ENCODE data around the gene ARHGEF28.

ARHGEF28 gene

GRCh38 chr5:73663161-73663859, 37.3 kb downstream of the ARHGEF28 start:
- no peak for DNase-seq

- DNase-seq = no peak
These were observed 37.9 kb downstream of the ARHGEF28 start for GRCh38 chr5:73663860-73664240.

- no peak for DNase-seq
These were observed 38.8 kb downstream of the ARHGEF28 start for GRCh38 chr5:73664796-73665195.

- DNase-seq = no peak
These were observed 40.9 kb downstream of the ARHGEF28 start for GRCh38 chr5:73666891-73667290.

GRCh38 chr5:73668017-73668416, 42.0 kb downstream of the ARHGEF28 start:
- DNase-seq = no peak

- no peak for DNase-seq
These were observed 42.6 kb downstream of the ARHGEF28 start for GRCh38 chr5:73668486-73669111.

GRCh38 chr5:73670731-73671130, 44.7 kb downstream of the ARHGEF28 start:
- no peak for DNase-seq

- no peak for DNase-seq
These were observed 46.1 kb downstream of the ARHGEF28 start for GRCh38 chr5:73672132-73672531.

- DNase-seq = no peak
These were observed 47.2 kb downstream of the ARHGEF28 start for GRCh38 chr5:73673161-73673591.

- DNase-seq = no peak
These were observed 48.6 kb downstream of the ARHGEF28 start for GRCh38 chr5:73674669-73675004.

GRCh38 chr5:73678322-73678740, 52.3 kb downstream of the ARHGEF28 start:
- no peak for DNase-seq

GRCh38 chr5:73678807-73679206, 52.8 kb downstream of the ARHGEF28 start:
- no peak for DNase-seq

- no peak for DNase-seq
These were observed 56.2 kb downstream of the ARHGEF28 start for GRCh38 chr5:73682176-73682575.

- no peak for DNase-seq
These were observed 58.7 kb downstream of the ARHGEF28 start for GRCh38 chr5:73684691-73685090.

- no peak for DNase-seq
These were observed 60.9 kb downstream of the ARHGEF28 start for GRCh38 chr5:73686912-73687311.

- DNase-seq = no peak
These were observed 61.4 kb downstream of the ARHGEF28 start for GRCh38 chr5:73687357-73687756.

- no peak for DNase-seq
These were observed 64.0 kb downstream of the ARHGEF28 start for GRCh38 chr5:73690015-73690414.

- no peak for DNase-seq
These were observed 65.5 kb downstream of the ARHGEF28 start for GRCh38 chr5:73691302-73692080.

- DNase-seq = no peak
These were observed 66.2 kb downstream of the ARHGEF28 start for GRCh38 chr5:73692166-73692640.

GRCh38 chr5:73692981-73693380, 67.0 kb downstream of the ARHGEF28 start:
- no peak for DNase-seq

GRCh38 chr5:73693573-73694061, 67.6 kb downstream of the ARHGEF28 start:
- DNase-seq = no peak

GRCh38 chr5:73694089-73694488, 68.1 kb downstream of the ARHGEF28 start:
- DNase-seq = no peak

GRCh38 chr5:73698011-73698410, 72.0 kb downstream of the ARHGEF28 start:
- DNase-seq = no peak

- DNase-seq = no peak
These were observed 75.6 kb downstream of the ARHGEF28 start for GRCh38 chr5:73701566-73701965.
